Measurements from ENCODE around the gene LNX2.

- no peak for TF ChIP-seq ZNF274 (IDR thresholded peaks at IDR 0.05; ENCODE audit: low read depth, low read length)
- no peak for TF ChIP-seq YY1 (IDR thresholded peaks at IDR 0.05; ENCODE audit: insufficient read depth, insufficient read length)
- TF ChIP-seq SUZ12 (IDR thresholded peaks at IDR 0.05; ENCODE audit: extremely low read depth, insufficient read depth, insufficient read length) = no peak
These were observed 13.9 kb upstream of the LNX2 start for GRCh38 chr13:27634231-27634630.
